PC-3 (cell line): ENCODE measurements around the gene ARRB2. TPM values are rescaled to one million over a fixed set of nuclear protein-coding genes. Genes with fewer than 3 reads are reported as not detected.

Experiments used
- ATAC-seq: fragments of 200-7000 bp; cut with Tn5 transposase; 2 replicates; pipeline ENCODE4 v1.9.1; 2020; ENCODE audit warnings: mild to moderate bottlenecking, moderate library complexity
- BruUV-seq: library from RNA; stranded (reverse); fragments of 400-500 nt; replicated peaks from 2 replicates; lab custom pipeline; 2021; lab: Mats Ljungman, UMichigan
- CTCF ChIA-PET: fragments of 300-600 bp; sonication (Branson Sonifier 250); formaldehyde crosslinking; loops from one replicate; lab custom pipeline; 2022; ENCODE audit warnings: antibody characterized with exemption; lab: Charles Lee
- POLR2A ChIA-PET: fragments of 300-600 bp; sonication (Branson Sonifier 250); formaldehyde crosslinking; loops from one replicate; lab custom pipeline; 2022; ENCODE audit warnings: antibody characterized with exemption; ENCODE audit not compliant: unreplicated experiment; lab: Charles Lee
- DNase-seq: peaks from one replicate; pipeline ENCODE4 v3.0.0-alpha.2; 2015
- H2AFZ ChIP-seq: fragments of 300-600 bp; sonication (generic); 2 replicates; pipeline ENCODE4 v1.6.0; 2016; ENCODE audit warnings: antibody characterized with exemption, low read length
- H3F3A ChIP-seq: fragments of 300-600 bp; sonication (generic); one replicate; pipeline ENCODE4 v1.6.0; 2017; ENCODE audit warnings: antibody characterized with exemption, low read length, control low read depth, mild to moderate bottlenecking; ENCODE audit not compliant: unreplicated experiment
- H3K27ac ChIP-seq: fragments of 300-600 bp; sonication (generic); 2 replicates; pipeline ENCODE4 v1.5.1; 2016; ENCODE audit warnings: mild to moderate bottlenecking, low read length
- H3K27me3 ChIP-seq: fragments of 300-600 bp; sonication (generic); 2 replicates; pipeline ENCODE4 v1.6.1; 2016; ENCODE audit warnings: low read length, mixed read lengths
- H3K36me3 ChIP-seq: fragments of 300-600 bp; sonication (generic); 2 replicates; pipeline ENCODE4 v1.6.1; 2016; ENCODE audit warnings: low read depth, mixed run types, low read length, mixed read lengths
- H3K4me1 ChIP-seq: fragments of 300-600 bp; sonication (generic); 2 replicates; pipeline ENCODE4 v1.5.1; 2016; ENCODE audit warnings: low read length; ENCODE audit not compliant: insufficient read depth
- H3K4me2 ChIP-seq: fragments of 300-600 bp; sonication (generic); 2 replicates; pipeline ENCODE4 v1.6.0; 2016; ENCODE audit warnings: low read length
- H3K4me3 ChIP-seq: fragments of 300-600 bp; sonication (generic); 2 replicates; pipeline ENCODE4 v1.5.1; 2016; ENCODE audit warnings: mild to moderate bottlenecking, low read length, mixed read lengths
- H3K79me2 ChIP-seq: fragments of 300-600 bp; sonication (generic); 2 replicates; pipeline ENCODE4 v1.6.1; 2017; ENCODE audit warnings: low read length, mixed read lengths
- H3K9ac ChIP-seq: fragments of 300-600 bp; sonication (generic); 2 replicates; pipeline ENCODE4 v1.6.0; 2016; ENCODE audit warnings: mild to moderate bottlenecking, low read length
- H3K9me2 ChIP-seq: fragments of 300-600 bp; sonication (generic); replicated peaks from 2 replicates; pipeline ENCODE4 v1.6.1; 2016; ENCODE audit warnings: mixed run types, low read length, mixed read lengths
- H3K9me3 ChIP-seq: fragments of 300-600 bp; sonication (generic); 2 replicates; pipeline ENCODE4 v1.6.1; 2016; ENCODE audit warnings: low read length, mixed read lengths
- H4K20me1 ChIP-seq: fragments of 300-600 bp; sonication (generic); 2 replicates; pipeline ENCODE4 v1.6.1; 2016; ENCODE audit warnings: low read length, mixed read lengths
- CTCF ChIP-seq: fragments of 300-600 bp; sonication (generic); conservative IDR thresholded peaks from 2 replicates; pipeline ENCODE4 v1.5.1; 2017; ENCODE audit warnings: antibody characterized with exemption, low read depth, mild to moderate bottlenecking, low read length
- EZH2 ChIP-seq: fragments of 300-600 bp; sonication (generic); IDR thresholded peaks from one replicate; pipeline ENCODE4 v1.6.1; 2017; ENCODE audit warnings: antibody characterized with exemption, mild to moderate bottlenecking, low read length; ENCODE audit not compliant: unreplicated experiment
- EZH2phosphoT487 ChIP-seq: fragments of 300-600 bp; sonication (generic); IDR thresholded peaks from 2 replicates; pipeline ENCODE4 v1.6.1; 2018; ENCODE audit warnings: mild to moderate bottlenecking, antibody characterized with exemption, low read length, borderline replicate concordance
- intact Hi-C: fragments of 100-400 bp; cut with micrococcal nuclease; formaldehyde crosslinking; loops from 2 replicates; pipeline ENCODE4 v1.9.0; 2023
- total RNA-seq: library from RNA; depleted of rRNA; stranded (reverse); fragments of >200 nt; gene quantifications from 2 replicates; pipeline ENCODE4 v1.2.3, GENCODE V29; 2014

Gene ARRB2
- total RNA-seq, 1 experiment from 2014 or later = 28.1 TPM

- H3K4me2 ChIP-seq = no peak overlapping the region
- no peak for DNase-seq
- H3K4me1 ChIP-seq = peaks cover 12% of the 10 kb centered on the region
- H3K27me3 ChIP-seq = no peaks in the 10 kb centered on the region
- POLR2A ChIA-PET = interaction anchor here (0.6 kb wide), 1 partner anchor 50 kb away, joined by 5 read pairs; no protein-coding TSS in a partner anchor
- no peak for ATAC-seq
- no peaks in the 10 kb centered on the region for H3F3A ChIP-seq
- H2AFZ ChIP-seq = no peak overlapping the region
- no peaks in the 10 kb centered on the region for H4K20me1 ChIP-seq
- no peak overlapping the region for H3K4me3 ChIP-seq
- no TSS peak for BruUV-seq
- intact Hi-C loops = no loop called here
- no peaks in the 10 kb centered on the region for H3K9me3 ChIP-seq
- TF ChIP-seq CTCF (no peak), EZH2 (no peak), EZH2phosphoT487 (no peak)
- no peaks in the 10 kb centered on the region for H3K36me3 ChIP-seq
- no peak overlapping the region for H3K27ac ChIP-seq
- no peaks in the 10 kb centered on the region for H3K79me2 ChIP-seq
- H3K9me2 ChIP-seq = no peaks in the 10 kb centered on the region
- CTCF ChIA-PET = no interaction called here
- H3K9ac ChIP-seq = no peak overlapping the region
Observed at GRCh38 chr17:4725646-4726310, 15.3 kb downstream of the ARRB2 start.

DNA sequence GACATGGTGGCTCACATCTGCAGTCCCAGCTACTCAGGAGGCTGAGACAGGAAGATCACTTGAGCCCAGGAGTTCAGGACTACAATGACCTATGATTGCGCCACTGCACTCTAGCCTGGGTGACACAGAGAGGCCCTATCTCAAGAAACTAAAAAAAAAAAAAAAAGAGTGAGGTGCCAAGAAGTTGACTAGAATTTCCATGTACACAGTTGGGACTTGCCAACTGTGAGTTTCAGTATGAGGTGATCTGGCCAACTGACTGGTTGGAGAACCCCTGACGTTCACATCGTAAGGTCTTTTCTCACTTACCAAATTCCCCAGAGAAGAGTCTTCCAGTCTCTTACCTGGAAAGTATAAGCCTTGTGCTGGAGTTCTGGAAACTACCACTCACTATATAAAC lies 17.7 kb downstream of the ARRB2 start:
- no peaks in the 10 kb centered on the region for H3K36me3 ChIP-seq
- H3K9me3 ChIP-seq = no peaks in the 10 kb centered on the region
- ChIA-PET POLR2A (no interaction called here), CTCF (no interaction called here)
- no peaks in the 10 kb centered on the region for H3K4me1 ChIP-seq
- intact Hi-C loops = no loop called here
- ATAC-seq = no peak
- no peak for TF ChIP-seq CTCF
- TF ChIP-seq EZH2phosphoT487 = no peak
- no peak for TF ChIP-seq EZH2
- H2AFZ ChIP-seq = no peak overlapping the region
- H3K9me2 ChIP-seq = no peaks in the 10 kb centered on the region
- no peaks in the 10 kb centered on the region for H4K20me1 ChIP-seq
- no peak overlapping the region for H3K27ac ChIP-seq
- BruUV-seq = no TSS peak
- H3K27me3 ChIP-seq = no peaks in the 10 kb centered on the region
- H3F3A ChIP-seq = no peaks in the 10 kb centered on the region
- H3K9ac ChIP-seq = no peak overlapping the region
- H3K4me3 ChIP-seq = no peak overlapping the region
- H3K4me2 ChIP-seq = no peak overlapping the region
- H3K79me2 ChIP-seq = no peaks in the 10 kb centered on the region
- no peak for DNase-seq

DNA sequence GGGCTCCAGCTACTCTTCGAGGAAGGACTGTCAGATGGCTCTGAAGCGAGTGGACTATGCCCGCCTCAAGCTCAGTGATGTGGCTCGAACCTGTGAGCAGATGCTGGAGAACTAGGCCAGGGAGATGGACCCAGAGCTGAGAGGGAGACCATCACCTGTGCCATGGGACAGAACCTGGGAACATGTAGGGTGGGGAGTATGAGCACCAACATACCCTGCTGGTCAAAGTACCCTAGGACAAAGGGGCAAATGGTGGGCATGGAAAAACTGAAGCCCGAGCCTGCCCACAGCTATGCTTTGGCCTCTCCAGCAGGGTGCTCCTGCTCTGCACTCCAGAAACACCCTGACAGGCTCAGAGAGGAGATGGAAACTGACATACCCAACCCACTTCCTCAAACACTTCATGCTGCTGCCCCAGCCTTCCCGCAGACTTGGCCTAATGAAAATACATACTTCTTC lies 22.7 kb downstream of the ARRB2 start:
- Histone ChIP-seq H3K4me1 (no peaks in the 10 kb centered on the region), H3K9me2 (no peaks in the 10 kb centered on the region), H3K9ac (no peak overlapping the region), H2AFZ (no peak overlapping the region), H3F3A (no peaks in the 10 kb centered on the region), H3K36me3 (no peaks in the 10 kb centered on the region), H3K4me2 (no peak overlapping the region), H3K79me2 (no peaks in the 10 kb centered on the region), H3K9me3 (no peaks in the 10 kb centered on the region), H3K27me3 (no peaks in the 10 kb centered on the region), H4K20me1 (no peaks in the 10 kb centered on the region), H3K4me3 (no peak overlapping the region), H3K27ac (no peak overlapping the region)
- ChIA-PET POLR2A (no interaction called here), CTCF (no interaction called here)
- TF ChIP-seq EZH2phosphoT487 = no peak
- TF ChIP-seq CTCF = no peak
- no peak for TF ChIP-seq EZH2
- no TSS peak for BruUV-seq
- intact Hi-C loops = no loop called here
- ATAC-seq = no peak
- DNase-seq = no peak
